Endothelial cell of umbilical vein (primary cell): ENCODE data around the gene ST3GAL4. TPM values are rescaled to one million over a fixed set of nuclear protein-coding genes. Genes with fewer than 3 reads are reported as not detected.

ENCODE experiments used
- BruUV-seq: library from RNA; stranded (reverse); fragments of 400-500 nt; replicated peaks from 2 replicates; lab custom pipeline; 2021; lab: Mats Ljungman, UMichigan
- CTCF ChIA-PET: fragments of 300-600, 350-600 bp; sonication (Branson Sonifier 250); formaldehyde crosslinking; loops from one replicate; lab custom pipeline; 2021; ENCODE audit warnings: antibody characterized with exemption, inconsistent platforms; lab: Charles Lee
- POLR2A ChIA-PET: fragments of 300-600, 350-600 bp; sonication (Branson Sonifier 250); formaldehyde crosslinking; loops from one replicate; lab custom pipeline; 2021; ENCODE audit warnings: antibody characterized with exemption, inconsistent platforms; lab: Charles Lee
- DNase-seq: peaks from one replicate; pipeline ENCODE4 v3.0.0-alpha.2; 2011; ENCODE audit warnings: low read depth, low spot score
- FAIRE-seq: peaks from 2 replicates; lab custom pipeline; 2011; peaks lifted over from hg19 to GRCh38; lab: Jason Lieb, UNC
- H2AFZ ChIP-seq: 2 replicates; pipeline ENCODE4 v1.6.0; 2012; ENCODE audit warnings: low read depth, low read length, control low read depth, inconsistent platforms
- H3K27ac ChIP-seq: 2 replicates; pipeline ENCODE4 v1.5.1; 2011; ENCODE audit warnings: low read depth, mild to moderate bottlenecking, control low read depth, low read length, moderate library complexity; ENCODE audit not compliant: insufficient read depth
- H3K27me3 ChIP-seq, 2 experiments: 2 replicates each; pipeline versions ENCODE4 v1.6.0 to v1.6.1; 2011; ENCODE audit warnings: low read length in 2 of 2, mixed read lengths in 1 of 2; ENCODE audit not compliant: control insufficient read depth in 2 of 2, insufficient read depth in 2 of 2
- H3K36me3 ChIP-seq, 2 experiments: 2 replicates in 1 of 2; 3 replicates in 1 of 2; pipeline ENCODE4 v1.5.1; 2011; ENCODE audit warnings: low read length in 2 of 2, mild to moderate bottlenecking in 1 of 2, moderate library complexity in 1 of 2; ENCODE audit not compliant: control insufficient read depth in 2 of 2, insufficient read depth in 2 of 2; ENCODE audit errors: extremely low read depth in 1 of 2
- H3K4me1 ChIP-seq: 3 replicates; pipeline ENCODE4 v1.5.1; 2011; ENCODE audit warnings: mild to moderate bottlenecking, low read length; ENCODE audit not compliant: control insufficient read depth, insufficient read depth; ENCODE audit errors: extremely low read depth
- H3K4me2 ChIP-seq: 2 replicates; pipeline ENCODE4 v1.6.1; 2011; ENCODE audit warnings: low read length, control low read depth, mixed read lengths; ENCODE audit not compliant: insufficient read depth
- H3K4me3 ChIP-seq, 3 experiments: fragments of 200-600 bp in 1 of 3; sonication (generic), shearing (Covaris generic) in 1 of 3; replicated peaks in 1 of 3; 2 replicates each; pipeline ENCODE4 v1.5.1; 2011 to 2016; ENCODE audit warnings: control low read depth in 3 of 3, low read length in 3 of 3, mild to moderate bottlenecking in 2 of 3, inconsistent platforms in 1 of 3, low read depth in 1 of 3, moderate library complexity in 1 of 3; ENCODE audit not compliant: insufficient read depth in 1 of 3
- H3K79me2 ChIP-seq: 2 replicates; pipeline ENCODE4 v1.6.0; 2012; ENCODE audit warnings: low read length, inconsistent platforms; ENCODE audit not compliant: control insufficient read depth, insufficient read depth
- H3K9ac ChIP-seq: replicated peaks from 2 replicates; pipeline ENCODE3; 2011; ENCODE audit warnings: low read length, control low read depth; ENCODE audit not compliant: insufficient read depth; ENCODE audit errors: extremely low read depth
- H3K9me1 ChIP-seq: replicated peaks from 3 replicates; pipeline ENCODE4 v1.6.0; 2011; ENCODE audit warnings: mild to moderate bottlenecking, low read length; ENCODE audit not compliant: control insufficient read depth, insufficient read depth; ENCODE audit errors: extremely low read depth
- H3K9me3 ChIP-seq: replicated peaks from 2 replicates; pipeline ENCODE4 v1.5.1; 2012; ENCODE audit warnings: low read length, inconsistent platforms; ENCODE audit not compliant: control insufficient read depth, insufficient read depth
- H4K20me1 ChIP-seq: replicated peaks from 2 replicates; pipeline ENCODE3; 2011; ENCODE audit warnings: mild to moderate bottlenecking, low read length; ENCODE audit not compliant: control insufficient read depth, insufficient read depth; ENCODE audit errors: extremely low read depth
- FOS ChIP-seq: IDR thresholded peaks from 2 replicates; pipeline ENCODE4 v1.6.1; 2011; ENCODE audit warnings: mild to moderate bottlenecking, low read length, moderate library complexity, borderline replicate concordance; ENCODE audit not compliant: insufficient read depth
- GATA2 ChIP-seq: IDR thresholded peaks from 2 replicates; pipeline ENCODE4 v1.7.0; 2011; ENCODE audit warnings: low read depth, mild to moderate bottlenecking, moderate library complexity, mixed read lengths, low read length; ENCODE audit not compliant: insufficient read length, insufficient read depth
- JUN ChIP-seq: IDR thresholded peaks from 2 replicates; pipeline ENCODE4 v1.6.1; 2011; ENCODE audit warnings: borderline replicate concordance, low read depth; ENCODE audit not compliant: insufficient read length, insufficient read depth
- MYC ChIP-seq: IDR thresholded peaks from one replicate; pipeline ENCODE4 v1.6.1; 2011; ENCODE audit warnings: mild to moderate bottlenecking, low read depth, low read length
- POLR2A ChIP-seq: IDR thresholded peaks from 2 replicates; pipeline ENCODE4 v1.6.1; 2012; ENCODE audit warnings: low read depth, mild to moderate bottlenecking, control low read depth, low read length
- POLR2AphosphoS5 ChIP-seq: IDR thresholded peaks from 2 replicates; pipeline ENCODE4 v1.6.1; 2012; ENCODE audit warnings: low read depth, mild to moderate bottlenecking, control low read depth, low read length, moderate library complexity; ENCODE audit not compliant: insufficient read depth
- dilution Hi-C: fragments of 300-500 bp; cut with MboI; formaldehyde crosslinking; loops from one replicate; pipeline ENCODE4 v1.15.0; 2019; ENCODE audit warnings: low sequenced_read_pairs; ENCODE audit not compliant: extremely low pct_ligation_motif_present
- intact Hi-C: fragments of 100-400 bp; cut with micrococcal nuclease; formaldehyde crosslinking; loops from one replicate; pipeline ENCODE4 v1.10.0; 2022
- polyA plus RNA-seq, 4 experiments: library from polyadenylated mRNA; depleted of rRNA in 3 of 4; stranded (reverse) in 3 of 4; unstranded in 1 of 4; fragments of >200 nt; gene quantifications; 2 replicates each; pipeline versions ENCODE4 v1.2.1 to v1.2.3, GENCODE V29; 2011 to 2012; ENCODE audit warnings: missing spikeins in 1 of 4
- total RNA-seq: library from RNA; stranded (reverse); gene quantifications from 2 replicates; pipeline ENCODE4 v1.2.3, GENCODE V29; 2021
- TF ChIP-seq, protein P1 (sequence below): IDR thresholded peaks from 2 replicates; pipeline ENCODE4 v1.6.1; 2011; ENCODE audit not compliant: insufficient read depth, insufficient read length
- TF ChIP-seq, protein P2 (sequence below), 2 donors: IDR thresholded peaks; 1 replicate in 1 of 2; 2 replicates in 1 of 2; pipeline ENCODE4 v1.5.1; 2011; ENCODE audit warnings: low read length in 2 of 2, mild to moderate bottlenecking in 2 of 2, moderate library complexity in 2 of 2, control low read depth in 1 of 2, inconsistent platforms in 1 of 2, low read depth in 1 of 2; ENCODE audit not compliant: insufficient read depth in 1 of 2; ENCODE audit errors: extremely low read depth in 1 of 2

Gene ST3GAL4
- total and polyA plus RNA-seq, 2 donors (not counting 3 experiments of a cell fraction or from before 2014, with no cell fraction given), result 17.7 to 19.4 TPM

DNA sequence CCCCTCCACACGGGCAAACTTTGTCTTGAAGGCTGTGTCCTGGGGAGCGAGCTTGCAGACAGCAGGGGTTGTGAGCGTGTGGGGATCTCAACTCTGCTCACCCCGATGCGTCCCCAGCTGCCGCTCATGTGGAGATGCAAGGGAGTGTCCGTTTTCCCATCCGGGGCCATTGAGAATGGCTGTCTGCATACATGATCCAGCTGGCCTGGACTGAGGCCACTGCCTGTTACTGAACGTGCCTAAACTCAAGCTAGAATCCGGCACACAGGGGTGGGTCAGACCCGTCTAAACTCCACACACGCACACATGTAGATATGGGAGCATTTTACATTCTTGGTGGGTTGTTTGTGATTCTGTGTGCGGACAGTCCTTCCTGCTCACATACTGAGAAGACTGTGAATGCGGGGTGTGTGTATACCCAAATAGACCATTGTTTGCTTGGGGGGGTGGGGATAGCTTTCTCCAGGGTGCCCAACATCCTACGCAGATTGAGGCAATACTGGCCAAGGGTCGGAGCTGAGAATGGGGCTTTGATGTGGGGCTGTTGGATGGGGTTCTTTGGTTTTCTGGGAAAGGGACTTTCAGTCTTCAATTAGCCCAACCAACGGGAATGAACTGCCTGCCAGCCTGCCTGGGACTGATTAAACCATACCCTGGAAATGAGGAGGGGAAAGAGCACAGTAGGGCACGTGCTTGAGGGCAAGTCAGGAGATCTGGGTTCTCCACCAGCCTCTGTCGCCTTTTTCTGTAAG, 60.4 kb downstream of the ST3GAL4 start:
- BruUV-seq, result no TSS peak
- Histone ChIP-seq H3K9me3 (no peaks in the 10 kb centered on the region), H4K20me1 (no peaks in the 10 kb centered on the region), H2AFZ (peak overlapping the region; percentile 89), H3K4me3 (no peak overlapping the region), H3K9ac (peak overlapping the region; percentile 73), H3K4me2 (no peak overlapping the region), H3K27me3 (no peaks in the 10 kb centered on the region), H3K9me1 (no peaks in the 10 kb centered on the region), H3K4me1 (peaks cover 11% of the 10 kb centered on the region), H3K79me2 (no peaks in the 10 kb centered on the region), H3K36me3 (peaks cover 0 to 1% of the 10 kb centered on the region in 2 experiments), H3K27ac (peak overlapping the region; percentile 32)
- intact Hi-C loops, result loop anchor here (1.0 to 5.0 kb wide), 3 partner anchors 15 to 104 kb away; no protein-coding TSS in a partner anchor
- DNase-seq (no peak), FAIRE-seq (no peak)
- TF ChIP-seq, protein P1, sequence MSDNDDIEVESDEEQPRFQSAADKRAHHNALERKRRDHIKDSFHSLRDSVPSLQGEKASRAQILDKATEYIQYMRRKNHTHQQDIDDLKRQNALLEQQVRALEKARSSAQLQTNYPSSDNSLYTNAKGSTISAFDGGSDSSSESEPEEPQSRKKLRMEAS, result no peak
- TF ChIP-seq JUN, result no peak
- ChIA-PET POLR2A (no interaction called here), CTCF (interaction anchor here (0.8 to 1.9 kb wide), 7 partner anchors 9 to 105 kb away, joined by 3 to 21 read pairs (median 5); no protein-coding TSS in a partner anchor)
- dilution Hi-C loops, result no loop called here

DNA sequence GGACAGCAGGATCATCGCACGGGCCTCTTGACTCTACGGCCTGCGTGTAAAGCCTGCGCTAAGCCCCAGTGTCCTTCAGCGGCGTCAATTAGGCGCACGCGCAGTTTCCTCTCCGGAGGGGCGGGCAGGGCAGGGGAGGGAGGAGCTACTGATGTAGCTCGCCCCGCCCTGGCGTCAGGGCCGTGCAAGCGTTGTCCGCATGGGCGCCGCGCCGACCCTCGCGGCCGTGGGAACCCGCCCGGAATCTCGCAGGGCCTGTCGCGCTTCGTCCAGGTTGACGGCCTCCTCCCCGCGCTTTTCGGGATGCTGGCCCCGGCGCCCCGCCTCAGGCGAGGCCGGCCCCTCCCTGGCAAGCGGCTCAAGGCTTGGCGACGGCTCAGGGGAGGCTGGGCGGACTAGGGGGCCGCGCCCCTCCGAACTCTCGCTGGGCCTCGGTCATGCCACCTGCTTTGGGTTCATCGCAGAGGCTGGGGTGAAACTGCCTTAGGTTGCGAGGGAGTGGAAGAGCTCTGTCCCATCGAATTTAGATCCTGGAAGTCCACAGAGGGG, 61.1 kb downstream of the ST3GAL4 start:
- TF ChIP-seq POLR2AphosphoS5 (peak; percentile 60), MYC (no peak), FOS (no peak), POLR2A (peak; percentile 76), GATA2 (no peak)
- TF ChIP-seq, protein P2, sequence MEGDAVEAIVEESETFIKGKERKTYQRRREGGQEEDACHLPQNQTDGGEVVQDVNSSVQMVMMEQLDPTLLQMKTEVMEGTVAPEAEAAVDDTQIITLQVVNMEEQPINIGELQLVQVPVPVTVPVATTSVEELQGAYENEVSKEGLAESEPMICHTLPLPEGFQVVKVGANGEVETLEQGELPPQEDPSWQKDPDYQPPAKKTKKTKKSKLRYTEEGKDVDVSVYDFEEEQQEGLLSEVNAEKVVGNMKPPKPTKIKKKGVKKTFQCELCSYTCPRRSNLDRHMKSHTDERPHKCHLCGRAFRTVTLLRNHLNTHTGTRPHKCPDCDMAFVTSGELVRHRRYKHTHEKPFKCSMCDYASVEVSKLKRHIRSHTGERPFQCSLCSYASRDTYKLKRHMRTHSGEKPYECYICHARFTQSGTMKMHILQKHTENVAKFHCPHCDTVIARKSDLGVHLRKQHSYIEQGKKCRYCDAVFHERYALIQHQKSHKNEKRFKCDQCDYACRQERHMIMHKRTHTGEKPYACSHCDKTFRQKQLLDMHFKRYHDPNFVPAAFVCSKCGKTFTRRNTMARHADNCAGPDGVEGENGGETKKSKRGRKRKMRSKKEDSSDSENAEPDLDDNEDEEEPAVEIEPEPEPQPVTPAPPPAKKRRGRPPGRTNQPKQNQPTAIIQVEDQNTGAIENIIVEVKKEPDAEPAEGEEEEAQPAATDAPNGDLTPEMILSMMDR (IDR thresholded peaks at IDR 0.05; ENCODE audit: extremely low read depth in 1 of 2, insufficient read depth in 1 of 2, low read depth in 1 of 2, low read length in 2 of 2), result no peak
- intact Hi-C loops (loop anchor here (1.0 to 5.0 kb wide), 3 partner anchors 15 to 104 kb away; no protein-coding TSS in a partner anchor), dilution Hi-C loops (no loop called here)
- peak overlapping the region; percentile 44 to 47 (median 44) for H3K4me3 ChIP-seq
- H3K4me2 ChIP-seq, result peak overlapping the region; percentile 61
- H3K27ac ChIP-seq, result peak overlapping the region; percentile 57
- DNase-seq (peak; percentile 91), FAIRE-seq (peak; percentile 94)
- H3K9me1 ChIP-seq, result no peaks in the 10 kb centered on the region
- BruUV-seq, result no TSS peak
- peaks cover 0 to 1% of the 10 kb centered on the region in 2 experiments for H3K36me3 ChIP-seq
- POLR2A ChIA-PET, result no interaction called here
- peaks cover 11% of the 10 kb centered on the region for H3K4me1 ChIP-seq
- no peaks in the 10 kb centered on the region for H3K27me3 ChIP-seq
- H2AFZ ChIP-seq, result peak overlapping the region; percentile 89
- CTCF ChIA-PET, result interaction anchor here (0.8 to 1.9 kb wide), 8 partner anchors 10 to 106 kb away, joined by 3 to 21 read pairs (median 5); no protein-coding TSS in a partner anchor
- H3K9me3 ChIP-seq, result no peaks in the 10 kb centered on the region
- H3K9ac ChIP-seq, result peak overlapping the region; percentile 73
- H4K20me1 ChIP-seq, result no peaks in the 10 kb centered on the region
- H3K79me2 ChIP-seq, result no peaks in the 10 kb centered on the region
